Left lobe of liver (tissue), 2 donors: ENCODE results near the gene CRYBG1. TPM values are rescaled to one million over a fixed set of nuclear protein-coding genes. Genes with fewer than 3 reads are reported as not detected.

ENCODE experiments used
- ATAC-seq: fragments of 200-7000 bp; cut with Tn5 transposase; one replicate; pipeline ENCODE4 v1.9.1; 2020; ENCODE audit warnings: mild to moderate bottlenecking, moderate library complexity
- DNase-seq: peaks from one replicate; pipeline ENCODE4 v3.0.0-alpha.2; 2020; ENCODE audit warnings: low spot score
- total RNA-seq: library from RNA; stranded (reverse); gene quantifications from one replicate; pipeline ENCODE4 v1.2.1, GENCODE V29; 2021
- donor health status: DM: no; HTN: no; CAD: no; lungs with moderate emphysema.
- donor health status: DM: no; HTN: yes; CAD: no.

CRYBG1 gene
- total RNA-seq, 1 donor from 2014 or later = 7.2 TPM

GRCh38 chr6:106453756-106454367, 93.3 kb downstream of the CRYBG1 start:
- DNase-seq = no peak
- no peak for ATAC-seq

DNA sequence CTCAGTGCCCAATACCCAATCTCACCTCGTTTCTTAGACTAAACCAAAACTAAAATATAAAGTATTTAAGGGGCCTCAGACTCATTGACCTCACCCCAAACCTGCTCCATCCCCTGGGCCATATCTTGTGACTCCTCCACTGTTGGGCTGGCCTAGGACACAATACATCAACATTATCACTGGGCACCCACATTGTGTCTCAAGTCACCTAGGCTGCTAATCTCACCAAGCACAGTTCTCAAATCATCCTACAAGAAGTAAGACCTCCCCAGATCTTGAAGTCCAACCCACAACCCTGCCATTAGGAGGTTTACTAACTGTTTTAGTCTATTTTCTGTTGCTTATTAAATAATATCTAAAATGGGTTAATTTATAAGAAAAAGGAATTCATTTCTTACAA, 96.2 kb downstream of the CRYBG1 start:
- ATAC-seq (no peak), DNase-seq (no peak)

GRCh38 chr6:106458021-106458986, 97.8 kb downstream of the CRYBG1 start:
- ATAC-seq (no peak), DNase-seq (no peak)

DNA sequence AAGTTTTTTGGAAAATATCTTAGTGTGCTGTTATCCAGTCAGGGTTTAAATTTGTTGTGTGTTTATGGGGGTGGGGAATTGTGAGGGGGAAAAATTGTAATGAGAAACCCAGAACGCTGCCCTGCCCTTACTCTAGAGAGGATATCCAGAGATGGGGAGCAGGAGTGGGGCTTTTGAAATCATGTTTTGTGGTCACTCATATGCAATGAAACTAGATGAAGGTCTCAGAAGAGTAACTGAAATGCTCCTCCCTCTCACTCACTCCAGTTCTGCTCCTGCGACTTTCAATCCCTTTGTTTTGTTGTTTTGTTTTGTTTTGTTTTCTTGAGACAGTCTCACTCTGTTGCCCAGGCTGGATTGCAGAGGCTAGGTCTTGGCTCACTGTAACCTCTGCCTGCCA, 100.0 kb downstream of the CRYBG1 start:
- DNase-seq = no peak
- ATAC-seq = no peak

DNA sequence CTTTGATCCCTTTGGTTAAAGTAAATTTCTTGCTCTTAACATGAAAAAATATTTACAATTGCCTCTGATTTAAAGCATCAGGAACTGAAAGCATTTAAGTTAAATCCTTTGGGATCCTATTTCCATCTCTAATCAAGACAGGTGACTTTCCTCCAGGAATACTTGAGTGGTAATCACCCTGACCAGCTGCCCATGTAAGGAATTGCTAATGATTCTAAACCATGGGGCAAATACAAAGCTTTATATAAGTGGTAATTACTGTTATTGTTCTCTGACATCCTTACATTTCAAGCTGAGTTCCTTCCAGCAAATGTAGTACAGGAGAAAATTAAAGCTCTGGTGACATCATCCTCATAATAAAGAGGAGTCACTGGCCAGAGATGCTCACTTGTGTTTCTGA, 100.6 kb downstream of the CRYBG1 start:
- no peak for ATAC-seq
- no peak for DNase-seq

DNA sequence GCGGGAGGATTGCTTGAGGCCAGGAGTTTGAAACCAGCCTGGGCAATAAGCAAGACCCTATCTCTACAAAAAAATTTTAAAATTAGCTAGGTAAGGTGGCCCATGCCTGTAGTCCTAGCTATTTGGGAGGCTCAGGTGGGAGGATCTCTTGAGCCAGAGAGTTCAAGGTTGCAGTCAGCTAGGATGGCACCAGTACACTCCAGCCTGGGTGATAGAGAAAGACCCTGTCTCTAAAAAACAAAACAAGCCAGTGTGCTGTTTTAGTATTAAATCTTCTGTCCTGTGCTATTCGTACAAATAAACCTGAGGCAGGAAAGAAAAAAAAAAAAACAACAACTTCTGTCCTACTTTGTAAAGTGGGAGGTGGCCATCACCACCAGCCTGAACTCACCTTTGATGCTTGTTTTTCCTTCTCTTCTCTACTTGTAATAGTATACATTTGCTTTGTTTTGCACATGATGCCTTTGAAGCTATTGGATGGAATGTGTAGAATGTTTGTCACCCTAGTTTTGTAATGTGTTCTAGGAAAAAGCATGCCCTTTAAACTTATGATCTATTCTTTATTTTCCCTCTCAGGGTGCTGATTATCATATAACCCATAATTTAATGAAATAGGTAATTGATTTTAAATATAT, 102.5 kb downstream of the CRYBG1 start:
- no peak for ATAC-seq
- DNase-seq = no peak

- no peak for ATAC-seq
- no peak for DNase-seq
These were observed 105.7 kb downstream of the CRYBG1 start for GRCh38 chr6:106466211-106466610.

GRCh38 chr6:106468935-106469334, 108.4 kb downstream of the CRYBG1 start:
- ATAC-seq (no peak), DNase-seq (no peak)

- DNase-seq = no peak
- ATAC-seq = no peak
These were observed 109.4 kb downstream of the CRYBG1 start for GRCh38 chr6:106469882-106470281.

DNA sequence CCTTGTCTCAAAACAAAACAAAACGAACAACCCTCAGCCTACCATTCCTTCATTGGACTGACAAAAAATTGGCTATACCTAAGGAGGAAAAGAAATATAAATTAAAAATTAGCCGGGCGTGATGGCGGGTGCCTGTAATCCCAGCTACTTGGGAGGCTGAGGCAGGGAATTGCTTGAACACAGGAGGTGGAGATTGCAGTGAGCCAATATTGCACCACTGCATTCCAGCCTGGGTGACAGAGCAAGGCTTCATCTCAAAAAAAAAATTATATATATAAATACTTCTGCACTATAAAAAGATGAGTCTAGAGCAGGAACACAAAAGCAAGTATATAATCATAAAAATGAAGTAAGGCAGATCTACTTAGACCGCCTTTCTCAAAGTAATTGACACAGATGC, 109.8 kb downstream of the CRYBG1 start:
- ATAC-seq (no peak), DNase-seq (no peak)

DNA sequence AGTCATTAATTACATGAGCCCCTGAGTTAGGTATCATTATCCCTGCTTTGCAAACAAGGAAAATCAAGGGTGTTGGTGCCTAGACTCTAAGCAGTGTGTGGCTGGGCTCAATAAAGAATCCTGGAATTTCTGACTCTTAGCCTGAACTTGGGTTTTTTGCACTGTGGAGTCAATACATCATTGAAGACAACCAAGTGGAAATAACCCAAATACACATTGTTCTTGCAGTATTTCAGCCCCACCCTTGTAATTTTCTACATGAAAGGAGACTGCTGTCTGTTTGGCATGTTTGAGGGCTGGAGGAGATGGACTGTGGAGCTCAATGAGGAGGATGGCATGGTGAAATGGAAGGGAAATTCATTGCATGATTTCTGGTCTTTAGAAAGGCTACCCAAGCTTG, 110.3 kb downstream of the CRYBG1 start:
- ATAC-seq (no peak), DNase-seq (no peak)

- ATAC-seq = no peak
- DNase-seq = no peak
These were observed 113.3 kb downstream of the CRYBG1 start for GRCh38 chr6:106473812-106474211.

- ATAC-seq (no peak), DNase-seq (no peak)
These were observed 113.9 kb downstream of the CRYBG1 start for GRCh38 chr6:106474466-106474865.

- ATAC-seq = no peak
- DNase-seq = no peak
These were observed 114.8 kb downstream of the CRYBG1 start for GRCh38 chr6:106475284-106475683.

DNA sequence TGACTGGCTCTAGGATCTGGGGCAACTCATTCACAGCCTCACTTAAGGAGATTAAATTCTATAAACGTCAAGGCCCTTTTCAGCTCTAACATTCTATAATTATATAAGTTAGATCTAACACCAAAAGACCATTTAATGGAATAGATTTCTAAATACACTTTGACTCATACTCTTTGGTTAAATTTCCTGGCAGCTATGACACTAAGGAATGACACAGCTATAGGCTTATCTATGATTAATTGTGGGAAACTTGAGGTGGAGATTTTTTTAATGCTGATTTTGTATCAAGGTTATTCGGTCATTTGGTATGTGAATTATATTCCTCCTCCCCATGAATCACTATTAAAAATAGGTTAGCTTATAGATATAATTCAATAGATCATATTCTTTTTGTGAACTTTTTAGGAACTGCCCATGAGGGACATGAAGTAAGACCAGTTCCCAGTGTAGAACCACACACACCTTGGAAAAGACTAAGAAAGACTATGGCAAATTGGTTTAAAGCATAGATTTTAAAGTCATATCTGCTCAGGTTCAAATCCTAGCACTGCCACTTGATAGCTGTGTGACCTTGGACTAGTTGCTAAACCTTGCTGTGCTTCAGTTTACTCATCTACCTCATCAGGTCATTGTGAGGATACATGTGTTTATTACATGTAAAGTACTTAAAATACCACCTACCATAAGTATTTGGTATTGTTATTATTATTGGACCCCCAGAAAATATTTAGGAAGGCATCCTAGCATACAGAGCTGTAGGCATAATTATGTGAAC, 116.0 kb downstream of the CRYBG1 start:
- ATAC-seq (no peak), DNase-seq (no peak)

DNA sequence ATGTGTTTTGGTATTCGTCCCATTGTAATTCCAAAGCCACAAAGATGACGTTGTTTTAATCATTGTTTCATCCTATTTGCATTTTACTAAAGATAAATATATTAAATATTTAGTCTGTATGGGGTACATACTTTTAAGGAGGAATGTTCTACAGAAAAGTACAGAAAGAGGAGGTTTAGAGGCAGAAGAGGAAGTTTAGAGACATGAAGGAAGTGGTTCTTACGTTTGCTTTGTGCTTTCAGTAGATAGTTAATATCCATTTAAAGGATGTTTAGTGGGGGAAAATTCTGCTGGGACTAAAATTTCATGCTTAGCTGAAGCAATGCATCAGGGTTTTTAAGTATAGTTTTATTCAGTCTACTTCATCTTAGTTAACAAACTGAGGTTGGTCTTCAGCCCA, 116.6 kb downstream of the CRYBG1 start:
- no peak for DNase-seq
- no peak for ATAC-seq

DNA sequence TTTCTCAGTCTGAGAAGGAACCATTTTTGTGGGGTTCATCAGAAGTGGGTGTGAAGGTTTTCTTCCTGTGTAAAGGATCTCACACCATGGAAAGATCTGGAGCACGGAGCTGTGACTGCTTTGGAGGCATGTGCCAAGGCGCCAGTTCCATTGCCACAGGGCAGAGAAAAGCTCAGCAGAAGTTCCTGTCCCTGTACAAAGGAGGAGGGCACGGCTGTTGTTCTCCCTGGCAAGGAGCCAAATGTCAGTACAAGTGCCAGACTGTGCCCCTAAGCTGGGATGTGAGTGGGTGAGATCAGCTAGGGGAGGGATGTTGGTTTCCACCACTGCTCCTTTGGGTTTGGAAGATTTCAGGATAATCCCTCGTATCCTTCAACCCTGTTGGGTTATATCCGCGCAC, 117.3 kb downstream of the CRYBG1 start:
- ATAC-seq (no peak), DNase-seq (no peak)

DNA sequence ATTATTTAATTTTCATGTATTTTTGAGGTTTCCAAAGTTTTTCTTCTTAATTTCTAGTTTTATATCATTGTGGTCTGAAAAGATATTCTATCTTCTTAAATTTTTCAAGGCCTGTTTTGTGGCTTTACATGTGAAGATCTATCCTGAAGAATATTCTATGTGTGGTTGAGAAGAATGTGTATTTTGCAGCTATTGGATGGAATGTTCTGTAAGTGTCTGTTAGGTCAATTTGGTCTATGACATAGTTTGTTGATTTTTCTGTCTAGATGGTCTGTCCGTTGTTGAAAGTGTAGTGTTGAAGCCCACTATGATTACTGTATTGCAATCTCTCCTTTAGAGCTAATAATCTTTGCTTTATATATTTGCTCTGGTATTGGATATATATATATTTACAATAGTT, 125.7 kb downstream of the CRYBG1 start:
- DNase-seq (no peak), ATAC-seq (no peak)

GRCh38 chr6:106488494-106489370, 128.2 kb downstream of the CRYBG1 start:
- ATAC-seq = no peak
- DNase-seq = no peak

DNA sequence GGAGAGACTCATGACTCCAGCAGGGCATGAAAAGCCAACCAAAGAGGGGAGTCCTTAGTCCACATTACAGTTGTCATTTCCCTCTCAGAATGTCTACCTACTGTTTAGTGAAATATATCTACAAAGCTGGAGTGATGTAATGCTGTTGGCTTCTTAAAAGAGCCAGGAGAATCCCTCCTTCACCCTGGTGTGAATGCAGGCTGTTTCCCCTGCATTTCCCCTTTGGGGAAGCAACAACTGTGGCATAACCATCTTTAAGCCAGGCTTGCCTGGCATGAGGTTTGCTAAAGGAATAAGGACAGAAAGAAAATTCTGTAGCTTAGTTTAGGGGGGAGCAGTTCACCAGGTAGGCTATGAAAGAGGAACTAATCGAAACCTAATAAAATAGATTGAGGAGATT, 129.5 kb downstream of the CRYBG1 start:
- no peak for DNase-seq
- no peak for ATAC-seq
